Measurements from ENCODE around the gene CRTC2. TPM values are rescaled to one million over a fixed set of nuclear protein-coding genes. Genes with fewer than 3 reads are reported as not detected.

Gene CRTC2
- total RNA-seq, 1 experiment from 2014 or later, result 33.8 TPM

- H3K27ac ChIP-seq (ENCODE audit: low read depth, low read length), result peak overlapping the region; percentile 54
- H3K9ac ChIP-seq (ENCODE audit: low read length), result peak overlapping the region; percentile 85
- POLR2A ChIA-PET, result interaction anchor here (0.9 to 2.0 kb wide), 4 partner anchors 25 to 91 kb away, joined by 3 to 12 read pairs (median 3); partner anchors contain the start of genes DENND4B, RPS27 and SLC39A1
- H3K9me2 ChIP-seq (ENCODE audit: insufficient read depth), result no peaks in the 10 kb centered on the region
- peaks cover 0 to 4% of the 10 kb centered on the region in 2 experiments; a peak in 1 of 4 replicates for H3K36me3 ChIP-seq (ENCODE audit: control insufficient read depth in 1 of 2, insufficient read depth in 2 of 2, low read length in 2 of 2)
- H3K27me3 ChIP-seq (ENCODE audit: insufficient read depth, low read length), result no peaks in the 10 kb centered on the region
- H3K79me2 ChIP-seq (ENCODE audit: insufficient read depth, low read length), result peaks cover 50% of the 10 kb centered on the region
- H3K4me3 ChIP-seq (replicated peaks in 1 of 2; ENCODE audit: low read depth in 1 of 2, low read length in 2 of 2), result peak overlapping the region; percentile 76 to 85
- DNase-seq (ENCODE audit: low read depth, low spot score) (no peak), ATAC-seq (peak; percentile 53)
- RAD21 ChIA-PET (ENCODE audit: low non-redundant PET in 1 of 2, low total read pairs in 2 of 2, uncharacterized antibody in 2 of 2, unreplicated experiment in 2 of 2), result interaction anchor here in 1 of 2 experiments (0.6 to 1.9 kb wide), 2 partner anchors 24 to 1887 kb away, joined by 4 read pairs; partner anchors contain the start of gene DENND4B
- peak; percentile 9 for TF ChIP-seq POLR2A (IDR thresholded peaks at IDR 0.05; ENCODE audit: borderline replicate concordance, extremely low read depth, insufficient read depth, insufficient read length)
- peak; percentile 27; the same call in 1 of the 2 replicates for TF ChIP-seq POLR2AphosphoS5 (IDR thresholded peaks at IDR 0.05; ENCODE audit: low read depth, low read length)
- peak; percentile 61 for TF ChIP-seq ZFX (IDR thresholded peaks at IDR 0.05)
- TF ChIP-seq CTCF (IDR thresholded peaks at IDR 0.05 in 2 of 3, conservative IDR thresholded peaks at IDR 0.05 in 1 of 3; ENCODE audit: borderline replicate concordance in 1 of 3, insufficient read depth in 1 of 3, low read depth in 2 of 3, low read length in 2 of 3), result 0 out of 6 replicates have a peak, but pooled peaks of 2 of the 3 experiments have one; percentile 8 to 14
- no peak for TF ChIP-seq ATF3 (IDR thresholded peaks at IDR 0.05)
- 0 out of 2 replicates have a peak, but pooled peaks cover 2% of the 10 kb centered on the region for H4K20me1 ChIP-seq (ENCODE audit: insufficient read depth)
- intact Hi-C loops (cut with micrococcal nuclease), result no loop called here
- H3K4me2 ChIP-seq (ENCODE audit: low read length), result peak overlapping the region; percentile 93
- peaks cover 16 to 33% of the 10 kb centered on the region in 2 experiments for H3K4me1 ChIP-seq (ENCODE audit: control insufficient read depth in 1 of 2, insufficient read depth in 2 of 2, low read length in 2 of 2)
- no peaks in the 10 kb centered on the region for H3K9me3 ChIP-seq (ENCODE audit: control insufficient read depth in 1 of 2, insufficient read depth in 1 of 2, low read depth in 1 of 2, low read length in 2 of 2)
- no peak overlapping the region for H2AFZ ChIP-seq (ENCODE audit: low read depth, low read length, poor library complexity, severe bottlenecking)
- CTCF ChIA-PET, result interaction anchor here (0.6 to 1.2 kb wide), 2 partner anchors 45 to 196 kb away, joined by 3 to 4 read pairs; partner anchors contain the start of gene CREB3L4
- BruUV-seq (replicated peaks), result no TSS peak
Measured at GRCh38 chr1:153922076-153922971, 36.1 kb downstream of the CRTC2 start.
